OCI-LY1 (cell line): ENCODE measurements around the gene OLFM2.

ENCODE experiments used
- H2AFZ ChIP-seq: fragments of 200-600 bp; sonication (generic), shearing (Covaris generic); 2 replicates; pipeline ENCODE4 v1.6.0; 2014; ENCODE audit warnings: antibody characterized with exemption, mild to moderate bottlenecking, low read length
- H3F3A ChIP-seq: fragments of 200-600 bp; sonication (generic), shearing (Covaris generic); 2 replicates; pipeline ENCODE4 v1.6.0; 2014; ENCODE audit warnings: mild to moderate bottlenecking, antibody characterized with exemption, low read length, moderate library complexity; ENCODE audit not compliant: insufficient read depth
- H3K27ac ChIP-seq: fragments of 200-600 bp; sonication (generic); 2 replicates; pipeline ENCODE4 v1.5.1; 2014; ENCODE audit warnings: low read length, mixed run types, mild to moderate bottlenecking, low read depth; ENCODE audit not compliant: poor library complexity, severe bottlenecking
- H3K27me3 ChIP-seq: fragments of 200-600 bp; sonication (generic); 2 replicates; pipeline ENCODE4 v1.6.0; 2014; ENCODE audit warnings: antibody characterized with exemption, mild to moderate bottlenecking, low read length, moderate library complexity; ENCODE audit not compliant: insufficient read depth
- H3K36me3 ChIP-seq: fragments of 200-600 bp; sonication (generic); 2 replicates; pipeline ENCODE4 v1.6.1; 2014; ENCODE audit warnings: mild to moderate bottlenecking, antibody characterized with exemption, low read length, moderate library complexity, mixed read lengths; ENCODE audit not compliant: insufficient read depth
- H3K4me1 ChIP-seq: fragments of 200-600 bp; sonication (generic); 2 replicates; pipeline ENCODE4 v1.5.1; 2014; ENCODE audit warnings: mild to moderate bottlenecking, low read length, moderate library complexity; ENCODE audit not compliant: insufficient read depth, severe bottlenecking
- H3K4me2 ChIP-seq: fragments of 200-600 bp; sonication (generic), shearing (Covaris generic); 2 replicates; pipeline ENCODE4 v1.6.1; 2014; ENCODE audit warnings: low read length
- H3K4me3 ChIP-seq: fragments of 200-600 bp; sonication (generic); 2 replicates; pipeline ENCODE4 v1.5.1; 2014; ENCODE audit warnings: low read length, low read depth, mild to moderate bottlenecking, mixed read lengths; ENCODE audit not compliant: poor library complexity, severe bottlenecking
- H3K79me2 ChIP-seq: fragments of 200-600 bp; shearing (Covaris generic); 2 replicates; pipeline ENCODE4 v1.6.1; 2016; ENCODE audit warnings: mixed run types, low read length, mixed read lengths; ENCODE audit not compliant: insufficient read depth
- H3K9ac ChIP-seq: fragments of 200-600 bp; sonication (generic), shearing (Covaris generic); 2 replicates; pipeline ENCODE4 v1.6.1; 2014; ENCODE audit warnings: mild to moderate bottlenecking, low read length, mixed read lengths
- H3K9me2 ChIP-seq: fragments of 200-600 bp; sonication (generic), shearing (Covaris generic); 2 replicates; pipeline ENCODE4 v1.6.1; 2014; ENCODE audit warnings: low read depth, mild to moderate bottlenecking, low read length, mixed read lengths
- H3K9me3 ChIP-seq: fragments of 200-600 bp; shearing (Covaris generic); 2 replicates; pipeline ENCODE4 v1.6.1; 2014; ENCODE audit warnings: low read length, mixed read lengths
- H4K20me1 ChIP-seq: fragments of 200-600 bp; sonication (generic), shearing (Covaris generic); 2 replicates; pipeline ENCODE4 v1.6.0; 2016; ENCODE audit warnings: mild to moderate bottlenecking, low read length; ENCODE audit not compliant: insufficient read depth
- CTCF ChIP-seq: fragments of 200-600 bp; sonication (generic), shearing (Covaris generic); IDR thresholded peaks from 2 replicates; pipeline ENCODE4 v1.5.1; 2017; ENCODE audit warnings: mild to moderate bottlenecking, antibody characterized with exemption, low read length, moderate library complexity, mixed read lengths
- EZH2 ChIP-seq: fragments of 200-600 bp; sonication (generic), shearing (Covaris generic); IDR thresholded peaks from 2 replicates; pipeline ENCODE4 v1.8.0; 2017; ENCODE audit warnings: borderline replicate concordance, mixed run types, mild to moderate bottlenecking, antibody characterized with exemption, low read length, moderate library complexity, mixed read lengths

Gene OLFM2

GRCh38 chr19:9872618-9873242, 63.6 kb downstream of the OLFM2 start:
- Histone ChIP-seq H3F3A (no peaks in the 10 kb centered on the region), H3K27me3 (no peaks in the 10 kb centered on the region), H3K4me3 (no peak overlapping the region), H3K36me3 (no peaks in the 10 kb centered on the region), H3K9me3 (no peaks in the 10 kb centered on the region), H3K4me2 (no peak overlapping the region), H3K27ac (no peak overlapping the region), H3K9me2 (no peaks in the 10 kb centered on the region), H3K4me1 (no peaks in the 10 kb centered on the region), H3K79me2 (no peaks in the 10 kb centered on the region), H4K20me1 (no peaks in the 10 kb centered on the region), H2AFZ (no peak overlapping the region), H3K9ac (no peak overlapping the region)
- no peak for TF ChIP-seq EZH2
- TF ChIP-seq CTCF = no peak

- Histone ChIP-seq H3K27me3 (no peaks in the 10 kb centered on the region), H3K4me3 (no peak overlapping the region), H3K27ac (no peak overlapping the region), H3F3A (no peaks in the 10 kb centered on the region), H3K4me1 (no peaks in the 10 kb centered on the region), H3K4me2 (no peak overlapping the region), H2AFZ (no peak overlapping the region), H3K9me3 (no peaks in the 10 kb centered on the region), H3K36me3 (no peaks in the 10 kb centered on the region), H4K20me1 (no peaks in the 10 kb centered on the region), H3K9me2 (no peaks in the 10 kb centered on the region), H3K9ac (no peak overlapping the region), H3K79me2 (no peaks in the 10 kb centered on the region)
- TF ChIP-seq EZH2 = no peak
- TF ChIP-seq CTCF = no peak
Observed at GRCh38 chr19:9871626-9872338, 64.5 kb downstream of the OLFM2 start.

DNA sequence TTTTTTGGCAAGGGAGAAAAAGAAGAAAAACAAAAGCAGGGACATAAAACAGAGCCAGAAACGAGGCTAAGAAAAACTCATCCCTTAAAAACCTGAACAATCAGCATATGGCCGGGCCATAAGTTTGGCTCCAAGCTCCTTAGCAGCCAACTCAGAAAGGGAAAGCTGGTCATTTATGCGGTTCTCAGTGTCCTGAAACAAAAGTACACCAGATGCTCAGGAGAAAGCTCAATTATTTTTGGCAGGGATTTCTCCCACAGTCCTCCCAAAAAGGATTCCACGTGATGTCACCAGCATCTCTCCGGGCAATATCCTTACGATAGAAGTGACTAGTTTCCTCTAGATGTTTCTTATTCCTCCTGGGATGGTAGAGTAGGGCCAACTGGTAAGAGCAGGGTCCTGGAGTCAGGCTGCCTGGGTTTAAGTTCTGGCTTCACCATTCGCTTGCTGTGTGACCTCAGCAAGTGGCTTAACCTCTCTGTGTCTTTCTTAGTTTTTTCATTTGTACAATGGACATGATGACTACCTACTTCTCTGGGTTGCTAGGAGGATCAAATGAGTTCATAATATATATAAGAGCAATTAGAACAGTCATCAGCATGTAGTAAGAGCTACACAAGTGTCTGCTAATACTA, 67.2 kb downstream of the OLFM2 start:
- Histone ChIP-seq H3K4me1 (no peaks in the 10 kb centered on the region), H3K79me2 (no peaks in the 10 kb centered on the region), H4K20me1 (no peaks in the 10 kb centered on the region), H3K9me3 (no peaks in the 10 kb centered on the region), H2AFZ (no peak overlapping the region), H3K27me3 (no peaks in the 10 kb centered on the region), H3K4me2 (no peak overlapping the region), H3K27ac (no peak overlapping the region), H3K9me2 (no peaks in the 10 kb centered on the region), H3F3A (no peaks in the 10 kb centered on the region), H3K4me3 (no peak overlapping the region), H3K36me3 (no peaks in the 10 kb centered on the region), H3K9ac (no peak overlapping the region)
- no peak for TF ChIP-seq EZH2
- TF ChIP-seq CTCF = no peak
